ENCODE data around the gene MAP3K13. TPM values are rescaled to one million over a fixed set of nuclear protein-coding genes. Genes with fewer than 3 reads are reported as not detected.

Gene MAP3K13
- 10 to 100 TPM; 36.5 to 49.0 (median 44.1) TPM for polyA plus RNA-seq (ENCODE audit: insufficient read depth in 1 of 5, insufficient read length in 5 of 5, low replicate concordance in 1 of 5)
- long read RNA-seq, donor 1, transcript MAP3K13-212 (3 exons, 1,681 nt): major isoform, 48 of 118 reads
- long read RNA-seq, donor 1, transcript MAP3K13-207 (2 exons, 388 nt): minor isoform, 6 of 118 reads
- long read RNA-seq, donor 1, partial matches to known transcripts: 64 of 118 reads
- long read RNA-seq, donor 1, other reads (novel, unspliced or antisense): 0 of 118 reads
- long read RNA-seq, donor 2, transcript MAP3K13-212 (3 exons, 1,681 nt): major isoform, 35 of 675 reads
- long read RNA-seq, donor 2, partial matches to known transcripts: 635 of 675 reads
- long read RNA-seq, donor 2, other reads (novel, unspliced or antisense): 0 of 675 reads
- long read RNA-seq, donor 3, full-length matches to known transcripts: 33 of 1,421 reads
- long read RNA-seq, donor 3, partial matches to known transcripts: 1,388 of 1,421 reads
- long read RNA-seq, donor 3, other reads (novel, unspliced or antisense): 0 of 1,421 reads
- long read RNA-seq, donor 4, transcript MAP3K13-212 (3 exons, 1,681 nt): major isoform, 16 of 61 reads
- long read RNA-seq, donor 4, partial matches to known transcripts: 41 of 61 reads
- long read RNA-seq, donor 4, other reads (novel, unspliced or antisense): 0 of 61 reads
- long read RNA-seq, donor 5, transcript MAP3K13-212 (3 exons, 1,681 nt): major isoform, 43 of 1,777 reads
- long read RNA-seq, donor 5, transcript MAP3K13-207 (2 exons, 388 nt): minor isoform, 6 of 1,777 reads
- long read RNA-seq, donor 5, partial matches to known transcripts: 1,691 of 1,777 reads
- long read RNA-seq, donor 5, other reads (novel, unspliced or antisense): 37 of 1,777 reads
- long read RNA-seq, donor 6, transcript MAP3K13-207 (2 exons, 388 nt): minor isoform, 6 of 103 reads
- long read RNA-seq, donor 6, transcript MAP3K13-212 (3 exons, 1,681 nt): major isoform, 49 of 103 reads
- long read RNA-seq, donor 6, partial matches to known transcripts: 47 of 103 reads
- long read RNA-seq, donor 6, other reads (novel, unspliced or antisense): 0 of 103 reads
- long read RNA-seq, donor 7, transcript MAP3K13-212 (3 exons, 1,681 nt): major isoform, 30 of 93 reads
- long read RNA-seq, donor 7, partial matches to known transcripts: 60 of 93 reads
- long read RNA-seq, donor 7, other reads (novel, unspliced or antisense): 0 of 93 reads
- long read RNA-seq, donor 8, transcript MAP3K13-212 (3 exons, 1,681 nt): major isoform, 13 of 22 reads
- long read RNA-seq, donor 8, partial matches to known transcripts: 7 of 22 reads
- long read RNA-seq, donor 8, other reads (novel, unspliced or antisense): 0 of 22 reads

GRCh38 chr3:185362850-185363661 is at the start of gene MAP3K13:
Gene MAP3K13 (plus strand): TSS chr3:185363136. CDS start chr3:185428582, 65,446 bp downstream.
- peak; percentile 82 to 88 for DNase-seq

GRCh38 chr3:185313693-185314246 is 49.2 kb upstream of the MAP3K13 start:
- DNase-seq: no peak

- no peak for DNase-seq
Measured at GRCh38 chr3:185316740-185317412, 46.1 kb upstream of the MAP3K13 start.

- no peak for DNase-seq
Measured at GRCh38 chr3:185317674-185318073, 45.3 kb upstream of the MAP3K13 start.

GRCh38 chr3:185318141-185318540 is 44.8 kb upstream of the MAP3K13 start:
- DNase-seq: no peak

- no peak for DNase-seq
Measured at GRCh38 chr3:185319801-185320200, 43.1 kb upstream of the MAP3K13 start.

GRCh38 chr3:185320949-185321348 is 42.0 kb upstream of the MAP3K13 start:
- no peak for DNase-seq

GRCh38 chr3:185322101-185322719 is 40.7 kb upstream of the MAP3K13 start:
- DNase-seq: no peak

- DNase-seq: no peak
Measured at GRCh38 chr3:185325946-185326791, 36.8 kb upstream of the MAP3K13 start.

- no peak for DNase-seq
Measured at GRCh38 chr3:185327062-185327461, 35.9 kb upstream of the MAP3K13 start.

GRCh38 chr3:185328324-185329004 is 34.5 kb upstream of the MAP3K13 start:
- DNase-seq: no peak

GRCh38 chr3:185330238-185330637 is 32.7 kb upstream of the MAP3K13 start:
- DNase-seq: no peak

- no peak for DNase-seq
Measured at GRCh38 chr3:185330644-185331043, 32.3 kb upstream of the MAP3K13 start.

GRCh38 chr3:185332026-185332735 is 30.8 kb upstream of the MAP3K13 start:
- DNase-seq: no peak

GRCh38 chr3:185335799-185336198 is 27.1 kb upstream of the MAP3K13 start:
- no peak for DNase-seq

GRCh38 chr3:185337231-185337816 is 25.6 kb upstream of the MAP3K13 start:
- DNase-seq: no peak

GRCh38 chr3:185339945-185340344 is 23.0 kb upstream of the MAP3K13 start:
- DNase-seq: no peak

All from right lung (tissue), 10 donors.